HepG2 (cell line): ENCODE results near the gene TUFM. TPM values are rescaled to one million over a fixed set of nuclear protein-coding genes. Genes with fewer than 3 reads are reported as not detected.
A peak's percentile ranks its signal among the peaks of the same experiment; 100 is the strongest.

Source experiments
- ARNTL ChIP-seq: sonication (generic); formaldehyde crosslinking; IDR thresholded peaks from 2 replicates; pipeline ENCODE4 v1.4.0; 2020; ENCODE audit warnings: mild to moderate bottlenecking, missing genetic modification reagents
- BCL6 ChIP-seq: IDR thresholded peaks from 2 replicates; pipeline ENCODE4 v1.6.1; 2016; ENCODE audit warnings: missing genetic modification reagents, missing compliant biosample characterization
- CC2D1A ChIP-seq: sonication (generic); formaldehyde crosslinking; IDR thresholded peaks from 2 replicates; pipeline ENCODE4 v1.8.1; 2023; ENCODE audit warnings: mild to moderate bottlenecking, missing genetic modification reagents
- HNF4A ChIP-seq: sonication (generic); formaldehyde crosslinking; IDR thresholded peaks from 2 replicates; pipeline ENCODE4 v1.4.0; 2020; ENCODE audit warnings: missing genetic modification reagents
- IKZF1 ChIP-seq: fragments of 450-650 bp; IDR thresholded peaks from 2 replicates; pipeline ENCODE4 v1.7.1; 2016
- MEIS2 ChIP-seq: sonication (generic); formaldehyde crosslinking; IDR thresholded peaks from 2 replicates; pipeline ENCODE4 v1.9.0; 2021; ENCODE audit warnings: mild to moderate bottlenecking, missing genetic modification reagents
- MTF1 ChIP-seq: sonication (generic); formaldehyde crosslinking; IDR thresholded peaks from 2 replicates; pipeline ENCODE4 v1.5.0; 2020; ENCODE audit warnings: missing genetic modification reagents
- NONO ChIP-seq, 2 experiments: fragments of 450-650 bp in 1 of 2; sonication (generic) in 1 of 2; formaldehyde crosslinking in 1 of 2; IDR thresholded peaks in 1 of 2; conservative IDR thresholded peaks in 1 of 2; 2 replicates each; pipeline versions ENCODE4 v1.6.1 to v1.8.0; 2017 to 2022; ENCODE audit warnings: mild to moderate bottlenecking in 1 of 2, missing genetic modification reagents in 1 of 2, moderate library complexity in 1 of 2
- POLR2A ChIP-seq, 2 experiments: IDR thresholded peaks; 2 replicates each; pipeline ENCODE4 v1.6.1; 2011; ENCODE audit warnings: low read depth in 2 of 2, low read length in 2 of 2, mild to moderate bottlenecking in 1 of 2, moderate library complexity in 1 of 2; ENCODE audit not compliant: insufficient read depth in 1 of 2
- PRMT3 ChIP-seq: sonication (generic); formaldehyde crosslinking; IDR thresholded peaks from 2 replicates; pipeline ENCODE4 v1.8.1; 2022; ENCODE audit warnings: low read depth, mild to moderate bottlenecking, moderate library complexity, missing genetic modification reagents, borderline replicate concordance
- RBFOX2 ChIP-seq: fragments of 200-400 bp; formaldehyde crosslinking; IDR thresholded peaks from 2 replicates; pipeline ENCODE4 v1.6.1; 2017; ENCODE audit warnings: low read depth, mild to moderate bottlenecking, low read length
- TOPORS ChIP-seq: sonication (generic); formaldehyde crosslinking; IDR thresholded peaks from 2 replicates; pipeline ENCODE4 v1.8.0; 2023; ENCODE audit warnings: mild to moderate bottlenecking, missing genetic modification reagents
- ZC3H4 ChIP-seq: sonication (generic); formaldehyde crosslinking; IDR thresholded peaks from 2 replicates; pipeline ENCODE4 v1.4.0; 2020; ENCODE audit warnings: missing genetic modification reagents, borderline replicate concordance
- ZKSCAN5 ChIP-seq: sonication (generic); formaldehyde crosslinking; IDR thresholded peaks from 2 replicates; pipeline ENCODE4 v1.5.1; 2020; ENCODE audit warnings: mild to moderate bottlenecking, missing genetic modification reagents
- ZNF12 ChIP-seq: sonication (generic); formaldehyde crosslinking; IDR thresholded peaks from 2 replicates; pipeline ENCODE4 v1.5.0; 2020; ENCODE audit warnings: missing genetic modification reagents
- ZNF234 ChIP-seq: sonication (generic); formaldehyde crosslinking; conservative IDR thresholded peaks from 2 replicates; pipeline ENCODE4 v1.5.1; 2020; ENCODE audit warnings: mild to moderate bottlenecking, missing genetic modification reagents
- ZNF354B ChIP-seq: sonication (generic); formaldehyde crosslinking; IDR thresholded peaks from 2 replicates; pipeline ENCODE4 v1.8.0; 2022; ENCODE audit warnings: mild to moderate bottlenecking, missing genetic modification reagents
- ZNF430 ChIP-seq: sonication (generic); formaldehyde crosslinking; IDR thresholded peaks from 2 replicates; pipeline ENCODE4 v1.9.0; 2021; ENCODE audit warnings: mild to moderate bottlenecking, missing genetic modification reagents
- ZNF615 ChIP-seq: sonication (generic); formaldehyde crosslinking; IDR thresholded peaks from 2 replicates; pipeline ENCODE4 v1.5.0; 2020; ENCODE audit warnings: mild to moderate bottlenecking, missing genetic modification reagents, borderline replicate concordance
- ZNF776 ChIP-seq: sonication (generic); formaldehyde crosslinking; IDR thresholded peaks from 2 replicates; pipeline ENCODE4 v1.4.0; 2020; ENCODE audit warnings: mild to moderate bottlenecking, missing genetic modification reagents
- ZSCAN29 ChIP-seq: sonication (generic); formaldehyde crosslinking; conservative IDR thresholded peaks from 2 replicates; pipeline ENCODE4 v1.4.0; 2020; ENCODE audit warnings: mild to moderate bottlenecking, missing genetic modification reagents
- polyA plus RNA-seq, 8 experiments: library from polyadenylated mRNA; depleted of rRNA in 3 of 8; stranded (reverse) in 7 of 8; unstranded in 1 of 8; fragments of >200 nt; fragmentation: Illumina TruSeq in 4 of 8; extraction: Trizol in 4 of 8; gene quantifications; 2 replicates each; pipeline versions ENCODE4 v1.2.1 to v1.2.3, GENCODE V29; 2011 to 2016; ENCODE audit warnings: low read depth in 4 of 8, missing spikeins in 1 of 8, mixed read lengths in 1 of 8; ENCODE audit not compliant: insufficient read depth in 1 of 8
- total RNA-seq, 5 experiments: library from RNA; depleted of rRNA; stranded (reverse); fragments of >200 nt; fragmentation: Illumina TruSeq; extraction: Trizol; gene quantifications; 2 replicates each; pipeline ENCODE4 v1.2.3, GENCODE V29; 2016; ENCODE audit warnings: low read depth in 1 of 5
- TF ChIP-seq, protein P1 (sequence below): sonication (generic); formaldehyde crosslinking; IDR thresholded peaks from 2 replicates; pipeline ENCODE4 v1.4.0; 2020; ENCODE audit warnings: mild to moderate bottlenecking, missing genetic modification reagents, borderline replicate concordance
- TF ChIP-seq, protein P2 (sequence below): sonication (generic); formaldehyde crosslinking; conservative IDR thresholded peaks from 2 replicates; pipeline ENCODE4 v1.4.0; 2020; ENCODE audit warnings: missing genetic modification reagents
- TF ChIP-seq, protein P3 (sequence below): IDR thresholded peaks from 2 replicates; pipeline ENCODE4 v1.6.1; 2016; ENCODE audit warnings: low read depth, control low read depth
- TF ChIP-seq, protein P4 (sequence below): sonication (generic); formaldehyde crosslinking; IDR thresholded peaks from 2 replicates; pipeline ENCODE4 v1.9.0; 2021; ENCODE audit warnings: missing genetic modification reagents, borderline replicate concordance

Gene TUFM
- total and polyA plus RNA-seq, 2 of the 13 experiments (the other 11 are each of a cell fraction or from before 2014, with no cell fraction given): 206 to 298 TPM

DNA sequence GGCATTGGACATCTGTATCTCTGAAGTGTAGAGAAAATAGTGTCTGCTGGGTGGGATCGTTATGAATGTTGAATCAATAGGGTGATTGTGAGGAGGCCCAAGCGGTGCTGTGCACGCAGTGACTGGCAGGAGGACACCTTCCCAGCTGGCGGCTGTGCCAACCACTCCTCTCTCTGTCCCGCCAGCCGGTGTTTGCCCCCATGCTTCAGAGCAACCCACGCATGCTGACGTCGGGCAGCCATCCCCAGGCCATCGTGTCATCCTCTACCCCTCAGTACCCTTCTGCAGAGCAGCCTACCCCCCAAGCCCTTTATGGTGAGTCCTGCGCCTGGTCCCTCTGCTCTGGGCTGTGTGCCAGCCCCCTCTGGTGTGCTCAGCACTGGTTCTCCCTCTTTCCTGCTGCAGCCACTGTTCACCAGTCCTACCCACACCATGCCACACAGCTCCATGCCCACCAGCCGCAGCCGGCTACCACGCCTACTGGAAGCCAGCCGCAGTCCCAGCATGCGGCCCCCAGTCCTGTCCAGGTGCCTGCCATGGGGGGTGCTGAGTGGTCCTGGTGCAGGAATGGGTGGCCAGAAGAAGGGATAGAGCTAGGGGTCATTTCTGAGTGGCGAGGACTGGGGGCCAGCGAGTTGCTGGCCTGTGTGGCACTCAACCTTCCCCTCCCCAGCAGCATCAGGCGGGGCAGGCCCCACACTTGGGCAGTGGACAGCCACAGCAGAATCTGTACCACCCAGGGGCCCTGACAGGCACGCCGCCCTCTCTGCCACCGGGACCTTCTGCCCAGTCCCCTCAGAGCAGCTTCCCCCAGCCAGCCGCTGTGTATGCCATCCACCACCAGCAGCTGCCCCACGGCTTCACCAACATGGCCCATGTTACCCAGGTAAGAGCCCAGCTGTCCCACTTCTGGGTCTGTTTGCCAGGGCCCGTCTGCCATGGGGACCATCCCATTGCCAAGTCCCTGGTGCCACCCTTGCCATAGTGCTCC lies 11.0 kb downstream of the TUFM start (continued):
- TF ChIP-seq, protein P1, sequence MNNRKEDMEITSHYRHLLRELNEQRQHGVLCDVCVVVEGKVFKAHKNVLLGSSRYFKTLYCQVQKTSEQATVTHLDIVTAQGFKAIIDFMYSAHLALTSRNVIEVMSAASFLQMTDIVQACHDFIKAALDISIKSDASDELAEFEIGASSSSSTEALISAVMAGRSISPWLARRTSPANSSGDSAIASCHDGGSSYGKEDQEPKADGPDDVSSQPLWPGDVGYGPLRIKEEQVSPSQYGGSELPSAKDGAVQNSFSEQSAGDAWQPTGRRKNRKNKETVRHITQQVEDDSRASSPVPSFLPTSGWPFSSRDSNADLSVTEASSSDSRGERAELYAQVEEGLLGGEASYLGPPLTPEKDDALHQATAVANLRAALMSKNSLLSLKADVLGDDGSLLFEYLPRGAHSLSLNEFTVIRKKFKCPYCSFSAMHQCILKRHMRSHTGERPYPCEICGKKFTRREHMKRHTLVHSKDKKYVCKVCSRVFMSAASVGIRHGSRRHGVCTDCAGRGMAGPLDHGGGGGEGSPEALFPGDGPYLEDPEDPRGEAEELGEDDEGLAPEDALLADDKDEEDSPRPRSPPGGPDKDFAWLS: no peak
- TF ChIP-seq PRMT3 (CRISPR knock-in tag) (no peak), NONO (IDR thresholded peaks at IDR 0.05) (no peak), NONO (CRISPR knock-in tag; conservative IDR thresholded peaks at IDR 0.05) (0 out of 2 replicates have a peak, but pooled peaks have one; percentile 19), ZSCAN29 (CRISPR knock-in tag) (no peak), ZKSCAN5 (CRISPR knock-in tag) (no peak), MEIS2 (CRISPR knock-in tag) (no peak), BCL6 (CRISPR knock-in tag) (no peak), ZNF234 (no peak), RBFOX2 (peak; percentile 77), ZNF615 (CRISPR knock-in tag) (no peak), ZNF12 (CRISPR knock-in tag) (no peak), CC2D1A (CRISPR knock-in tag) (no peak), ZC3H4 (no peak), POLR2A (IDR thresholded peaks at IDR 0.05; ENCODE audit: insufficient read depth in 1 of 2, low read depth in 2 of 2, low read length in 2 of 2) (peak in 1 of 2 experiments; percentile 33; a peak in 1 of 4 replicates), ZNF776 (CRISPR knock-in tag) (no peak), HNF4A (CRISPR knock-in tag) (no peak), IKZF1 (no peak), ARNTL (CRISPR knock-in tag) (no peak), MTF1 (CRISPR knock-in tag) (no peak), ZNF354B (CRISPR knock-in tag) (no peak), TOPORS (no peak), ZNF430 (CRISPR knock-in tag) (no peak)
- TF ChIP-seq, protein P2, sequence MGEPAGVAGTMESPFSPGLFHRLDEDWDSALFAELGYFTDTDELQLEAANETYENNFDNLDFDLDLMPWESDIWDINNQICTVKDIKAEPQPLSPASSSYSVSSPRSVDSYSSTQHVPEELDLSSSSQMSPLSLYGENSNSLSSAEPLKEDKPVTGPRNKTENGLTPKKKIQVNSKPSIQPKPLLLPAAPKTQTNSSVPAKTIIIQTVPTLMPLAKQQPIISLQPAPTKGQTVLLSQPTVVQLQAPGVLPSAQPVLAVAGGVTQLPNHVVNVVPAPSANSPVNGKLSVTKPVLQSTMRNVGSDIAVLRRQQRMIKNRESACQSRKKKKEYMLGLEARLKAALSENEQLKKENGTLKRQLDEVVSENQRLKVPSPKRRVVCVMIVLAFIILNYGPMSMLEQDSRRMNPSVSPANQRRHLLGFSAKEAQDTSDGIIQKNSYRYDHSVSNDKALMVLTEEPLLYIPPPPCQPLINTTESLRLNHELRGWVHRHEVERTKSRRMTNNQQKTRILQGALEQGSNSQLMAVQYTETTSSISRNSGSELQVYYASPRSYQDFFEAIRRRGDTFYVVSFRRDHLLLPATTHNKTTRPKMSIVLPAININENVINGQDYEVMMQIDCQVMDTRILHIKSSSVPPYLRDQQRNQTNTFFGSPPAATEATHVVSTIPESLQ (CRISPR knock-in tag): no peak
- TF ChIP-seq, protein P3, sequence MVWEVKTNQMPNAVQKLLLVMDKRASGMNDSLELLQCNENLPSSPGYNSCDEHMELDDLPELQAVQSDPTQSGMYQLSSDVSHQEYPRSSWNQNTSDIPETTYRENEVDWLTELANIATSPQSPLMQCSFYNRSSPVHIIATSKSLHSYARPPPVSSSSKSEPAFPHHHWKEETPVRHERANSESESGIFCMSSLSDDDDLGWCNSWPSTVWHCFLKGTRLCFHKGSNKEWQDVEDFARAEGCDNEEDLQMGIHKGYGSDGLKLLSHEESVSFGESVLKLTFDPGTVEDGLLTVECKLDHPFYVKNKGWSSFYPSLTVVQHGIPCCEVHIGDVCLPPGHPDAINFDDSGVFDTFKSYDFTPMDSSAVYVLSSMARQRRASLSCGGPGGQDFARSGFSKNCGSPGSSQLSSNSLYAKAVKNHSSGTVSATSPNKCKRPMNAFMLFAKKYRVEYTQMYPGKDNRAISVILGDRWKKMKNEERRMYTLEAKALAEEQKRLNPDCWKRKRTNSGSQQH (CRISPR knock-in tag): no peak
- TF ChIP-seq, protein P4, sequence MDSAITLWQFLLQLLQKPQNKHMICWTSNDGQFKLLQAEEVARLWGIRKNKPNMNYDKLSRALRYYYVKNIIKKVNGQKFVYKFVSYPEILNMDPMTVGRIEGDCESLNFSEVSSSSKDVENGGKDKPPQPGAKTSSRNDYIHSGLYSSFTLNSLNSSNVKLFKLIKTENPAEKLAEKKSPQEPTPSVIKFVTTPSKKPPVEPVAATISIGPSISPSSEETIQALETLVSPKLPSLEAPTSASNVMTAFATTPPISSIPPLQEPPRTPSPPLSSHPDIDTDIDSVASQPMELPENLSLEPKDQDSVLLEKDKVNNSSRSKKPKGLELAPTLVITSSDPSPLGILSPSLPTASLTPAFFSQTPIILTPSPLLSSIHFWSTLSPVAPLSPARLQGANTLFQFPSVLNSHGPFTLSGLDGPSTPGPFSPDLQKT (CRISPR knock-in tag): no peak
